HepG2 (cell line): ENCODE results near the gene DPEP3. TPM values are rescaled to one million over a fixed set of nuclear protein-coding genes. Genes with fewer than 3 reads are reported as not detected.

Source experiments
- ARID2 ChIP-seq: sonication (generic); formaldehyde crosslinking; IDR thresholded peaks from 2 replicates; pipeline ENCODE4 v1.8.1; 2022; ENCODE audit warnings: mild to moderate bottlenecking, missing genetic modification reagents, borderline replicate concordance
- CENPX ChIP-seq: sonication (generic); formaldehyde crosslinking; IDR thresholded peaks from 2 replicates; pipeline ENCODE4 v1.9.0; 2021; ENCODE audit warnings: mild to moderate bottlenecking, missing genetic modification reagents, moderate library complexity
- EHMT2 ChIP-seq: fragments of 200-600 bp; sonication (generic); IDR thresholded peaks from 2 replicates; pipeline ENCODE4 v1.7.0; 2017; ENCODE audit warnings: antibody characterized with exemption, low read depth, low read length, borderline replicate concordance
- EZH2 ChIP-seq: conservative IDR thresholded peaks from 2 replicates; pipeline ENCODE4 v1.6.1; 2012; ENCODE audit warnings: mild to moderate bottlenecking, low read depth, low read length, moderate library complexity
- MAFG ChIP-seq: sonication (generic); formaldehyde crosslinking; IDR thresholded peaks from 2 replicates; pipeline ENCODE4 v1.5.1; 2020; ENCODE audit warnings: mild to moderate bottlenecking, missing genetic modification reagents
- ZMYM3 ChIP-seq: sonication (generic); formaldehyde crosslinking; IDR thresholded peaks from 2 replicates; pipeline ENCODE4 v1.5.1; 2020; ENCODE audit warnings: mild to moderate bottlenecking, missing genetic modification reagents
- ZNF136 ChIP-seq: sonication (generic); formaldehyde crosslinking; IDR thresholded peaks from 2 replicates; pipeline ENCODE4 v1.8.1; 2022; ENCODE audit warnings: low read depth, mild to moderate bottlenecking, moderate library complexity, missing genetic modification reagents
- ZNF207 ChIP-seq: fragments of 450-650 bp; IDR thresholded peaks from 2 replicates; pipeline ENCODE4 v1.6.1; 2016; ENCODE audit warnings: antibody characterized with exemption, borderline replicate concordance
- ZNF598 ChIP-seq: sonication (generic); formaldehyde crosslinking; IDR thresholded peaks from 2 replicates; pipeline ENCODE4 v1.5.1; 2020; ENCODE audit warnings: mild to moderate bottlenecking, missing genetic modification reagents, borderline replicate concordance
- ZNF841 ChIP-seq: sonication (generic); formaldehyde crosslinking; IDR thresholded peaks from 2 replicates; pipeline ENCODE4 v1.8.1; 2023; ENCODE audit warnings: missing genetic modification reagents, borderline replicate concordance
- polyA plus RNA-seq, 8 experiments: library from polyadenylated mRNA; depleted of rRNA in 3 of 8; stranded (reverse) in 7 of 8; unstranded in 1 of 8; fragments of >200 nt; fragmentation: Illumina TruSeq in 4 of 8; extraction: Trizol in 4 of 8; gene quantifications; 2 replicates each; pipeline versions ENCODE4 v1.2.1 to v1.2.3, GENCODE V29; 2011 to 2016; ENCODE audit warnings: low read depth in 4 of 8, missing spikeins in 1 of 8, mixed read lengths in 1 of 8; ENCODE audit not compliant: insufficient read depth in 1 of 8
- total RNA-seq, 5 experiments: library from RNA; depleted of rRNA; stranded (reverse); fragments of >200 nt; fragmentation: Illumina TruSeq; extraction: Trizol; gene quantifications; 2 replicates each; pipeline ENCODE4 v1.2.3, GENCODE V29; 2016; ENCODE audit warnings: low read depth in 1 of 5
- TF ChIP-seq, protein P1 (sequence below): sonication (generic); formaldehyde crosslinking; IDR thresholded peaks from 2 replicates; pipeline ENCODE4 v1.4.0; 2020; ENCODE audit warnings: missing genetic modification reagents, borderline replicate concordance
- TF ChIP-seq, protein P2 (sequence below): sonication (generic); formaldehyde crosslinking; IDR thresholded peaks from 2 replicates; pipeline ENCODE4 v1.5.1; 2020; ENCODE audit warnings: missing genetic modification reagents, mild to moderate bottlenecking, borderline replicate concordance
- TF ChIP-seq, protein P3 (sequence below): sonication (generic); formaldehyde crosslinking; IDR thresholded peaks from 2 replicates; pipeline ENCODE4 v1.5.1; 2020; ENCODE audit warnings: mild to moderate bottlenecking, missing genetic modification reagents
- TF ChIP-seq, protein P4 (sequence below): sonication (generic); formaldehyde crosslinking; IDR thresholded peaks from 2 replicates; pipeline ENCODE4 v1.4.0; 2020; ENCODE audit warnings: missing genetic modification reagents

The DPEP3 gene
- total and polyA plus RNA-seq, 2 of the 13 experiments (the other 11 are each of a cell fraction or from before 2014, with no cell fraction given), result not detected

DNA sequence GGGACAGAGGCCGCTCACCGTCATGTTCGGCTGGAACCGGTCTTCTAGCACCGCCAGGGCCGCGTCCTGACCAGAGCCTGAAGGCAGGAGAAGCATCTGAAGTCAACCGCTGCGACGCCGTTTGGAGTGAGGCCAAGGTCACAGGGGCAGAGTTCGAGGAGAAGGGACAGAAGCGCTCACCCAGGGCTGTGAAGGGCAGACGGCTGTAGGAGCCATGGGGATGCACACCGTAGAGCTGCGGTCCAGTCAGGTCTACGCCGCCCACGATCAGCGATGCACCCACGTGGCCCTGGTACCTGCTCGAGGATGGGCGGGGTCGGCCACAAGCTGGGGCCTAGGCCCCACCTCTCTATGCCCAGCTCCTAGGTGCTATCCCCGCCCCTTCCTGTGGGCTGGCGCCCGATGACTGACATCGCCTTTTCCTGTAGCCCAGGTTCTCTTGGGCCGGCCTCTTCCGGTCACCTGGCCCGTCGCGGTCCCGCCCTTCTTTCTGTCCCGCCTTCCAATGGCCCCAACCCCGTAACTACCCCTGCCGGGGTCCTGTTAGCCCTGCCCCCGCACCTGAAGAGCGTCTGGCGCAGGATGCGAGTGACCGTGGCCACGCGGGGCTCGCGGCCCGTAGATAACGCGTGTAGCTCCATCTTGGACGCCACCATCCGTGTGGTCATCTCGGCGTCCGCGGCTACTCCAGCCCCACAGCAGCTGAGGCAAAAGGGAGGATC lies 44.7 kb downstream of the DPEP3 start (continued):
- TF ChIP-seq, protein P1, sequence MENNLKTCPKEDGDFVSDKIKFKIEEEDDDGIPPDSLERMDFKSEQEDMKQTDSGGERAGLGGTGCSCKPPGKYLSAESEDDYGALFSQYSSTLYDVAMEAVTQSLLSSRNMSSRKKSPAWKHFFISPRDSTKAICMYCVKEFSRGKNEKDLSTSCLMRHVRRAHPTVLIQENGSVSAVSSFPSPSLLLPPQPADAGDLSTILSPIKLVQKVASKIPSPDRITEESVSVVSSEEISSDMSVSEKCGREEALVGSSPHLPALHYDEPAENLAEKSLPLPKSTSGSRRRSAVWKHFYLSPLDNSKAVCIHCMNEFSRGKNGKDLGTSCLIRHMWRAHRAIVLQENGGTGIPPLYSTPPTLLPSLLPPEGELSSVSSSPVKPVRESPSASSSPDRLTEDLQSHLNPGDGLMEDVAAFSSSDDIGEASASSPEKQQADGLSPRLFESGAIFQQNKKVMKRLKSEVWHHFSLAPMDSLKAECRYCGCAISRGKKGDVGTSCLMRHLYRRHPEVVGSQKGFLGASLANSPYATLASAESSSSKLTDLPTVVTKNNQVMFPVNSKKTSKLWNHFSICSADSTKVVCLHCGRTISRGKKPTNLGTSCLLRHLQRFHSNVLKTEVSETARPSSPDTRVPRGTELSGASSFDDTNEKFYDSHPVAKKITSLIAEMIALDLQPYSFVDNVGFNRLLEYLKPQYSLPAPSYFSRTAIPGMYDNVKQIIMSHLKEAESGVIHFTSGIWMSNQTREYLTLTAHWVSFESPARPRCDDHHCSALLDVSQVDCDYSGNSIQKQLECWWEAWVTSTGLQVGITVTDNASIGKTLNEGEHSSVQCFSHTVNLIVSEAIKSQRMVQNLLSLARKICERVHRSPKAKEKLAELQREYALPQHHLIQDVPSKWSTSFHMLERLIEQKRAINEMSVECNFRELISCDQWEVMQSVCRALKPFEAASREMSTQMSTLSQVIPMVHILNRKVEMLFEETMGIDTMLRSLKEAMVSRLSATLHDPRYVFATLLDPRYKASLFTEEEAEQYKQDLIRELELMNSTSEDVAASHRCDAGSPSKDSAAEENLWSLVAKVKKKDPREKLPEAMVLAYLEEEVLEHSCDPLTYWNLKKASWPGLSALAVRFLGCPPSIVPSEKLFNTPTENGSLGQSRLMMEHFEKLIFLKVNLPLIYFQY, result no peak
- TF ChIP-seq, protein P2, sequence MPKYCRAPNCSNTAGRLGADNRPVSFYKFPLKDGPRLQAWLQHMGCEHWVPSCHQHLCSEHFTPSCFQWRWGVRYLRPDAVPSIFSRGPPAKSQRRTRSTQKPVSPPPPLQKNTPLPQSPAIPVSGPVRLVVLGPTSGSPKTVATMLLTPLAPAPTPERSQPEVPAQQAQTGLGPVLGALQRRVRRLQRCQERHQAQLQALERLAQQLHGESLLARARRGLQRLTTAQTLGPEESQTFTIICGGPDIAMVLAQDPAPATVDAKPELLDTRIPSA (CRISPR knock-in tag), result peak; percentile 82; the same call in 1 of the 2 replicates
- no peak for TF ChIP-seq ZNF841 (CRISPR knock-in tag)
- peak; percentile 25; the same call in 1 of the 2 replicates for TF ChIP-seq ZMYM3
- TF ChIP-seq, protein P3, sequence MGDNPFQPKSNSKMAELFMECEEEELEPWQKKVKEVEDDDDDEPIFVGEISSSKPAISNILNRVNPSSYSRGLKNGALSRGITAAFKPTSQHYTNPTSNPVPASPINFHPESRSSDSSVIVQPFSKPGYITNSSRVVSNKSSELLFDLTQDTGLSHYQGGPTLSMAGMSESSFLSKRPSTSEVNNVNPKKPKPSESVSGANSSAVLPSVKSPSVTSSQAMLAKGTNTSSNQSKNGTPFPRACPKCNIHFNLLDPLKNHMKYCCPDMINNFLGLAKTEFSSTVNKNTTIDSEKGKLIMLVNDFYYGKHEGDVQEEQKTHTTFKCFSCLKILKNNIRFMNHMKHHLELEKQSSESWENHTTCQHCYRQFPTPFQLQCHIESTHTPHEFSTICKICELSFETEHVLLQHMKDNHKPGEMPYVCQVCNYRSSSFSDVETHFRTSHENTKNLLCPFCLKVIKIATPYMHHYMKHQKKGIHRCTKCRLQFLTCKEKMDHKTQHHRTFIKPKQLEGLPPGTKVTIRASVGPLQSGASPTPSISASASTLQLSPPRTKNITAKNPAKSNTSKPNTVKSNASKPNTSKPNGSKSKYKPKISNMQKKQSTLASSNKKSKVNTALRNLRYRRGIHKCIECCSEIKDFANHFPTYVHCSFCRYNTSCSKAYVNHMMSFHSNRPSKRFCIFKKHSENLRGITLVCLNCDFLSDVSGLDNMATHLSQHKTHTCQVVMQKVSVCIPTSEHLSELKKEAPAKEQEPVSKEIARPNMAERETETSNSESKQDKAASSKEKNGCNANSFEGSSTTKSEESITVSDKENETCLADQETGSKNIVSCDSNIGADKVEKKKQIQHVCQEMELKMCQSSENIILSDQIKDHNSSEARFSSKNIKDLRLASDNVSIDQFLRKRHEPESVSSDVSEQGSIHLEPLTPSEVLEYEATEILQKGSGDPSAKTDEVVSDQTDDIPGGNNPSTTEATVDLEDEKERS (CRISPR knock-in tag), result 0 out of 2 replicates have a peak, but pooled peaks have one; percentile 36
- TF ChIP-seq EHMT2, result no peak
- peak; percentile 69 for TF ChIP-seq ZNF136 (CRISPR knock-in tag)
- no peak for TF ChIP-seq EZH2
- TF ChIP-seq, protein P4, sequence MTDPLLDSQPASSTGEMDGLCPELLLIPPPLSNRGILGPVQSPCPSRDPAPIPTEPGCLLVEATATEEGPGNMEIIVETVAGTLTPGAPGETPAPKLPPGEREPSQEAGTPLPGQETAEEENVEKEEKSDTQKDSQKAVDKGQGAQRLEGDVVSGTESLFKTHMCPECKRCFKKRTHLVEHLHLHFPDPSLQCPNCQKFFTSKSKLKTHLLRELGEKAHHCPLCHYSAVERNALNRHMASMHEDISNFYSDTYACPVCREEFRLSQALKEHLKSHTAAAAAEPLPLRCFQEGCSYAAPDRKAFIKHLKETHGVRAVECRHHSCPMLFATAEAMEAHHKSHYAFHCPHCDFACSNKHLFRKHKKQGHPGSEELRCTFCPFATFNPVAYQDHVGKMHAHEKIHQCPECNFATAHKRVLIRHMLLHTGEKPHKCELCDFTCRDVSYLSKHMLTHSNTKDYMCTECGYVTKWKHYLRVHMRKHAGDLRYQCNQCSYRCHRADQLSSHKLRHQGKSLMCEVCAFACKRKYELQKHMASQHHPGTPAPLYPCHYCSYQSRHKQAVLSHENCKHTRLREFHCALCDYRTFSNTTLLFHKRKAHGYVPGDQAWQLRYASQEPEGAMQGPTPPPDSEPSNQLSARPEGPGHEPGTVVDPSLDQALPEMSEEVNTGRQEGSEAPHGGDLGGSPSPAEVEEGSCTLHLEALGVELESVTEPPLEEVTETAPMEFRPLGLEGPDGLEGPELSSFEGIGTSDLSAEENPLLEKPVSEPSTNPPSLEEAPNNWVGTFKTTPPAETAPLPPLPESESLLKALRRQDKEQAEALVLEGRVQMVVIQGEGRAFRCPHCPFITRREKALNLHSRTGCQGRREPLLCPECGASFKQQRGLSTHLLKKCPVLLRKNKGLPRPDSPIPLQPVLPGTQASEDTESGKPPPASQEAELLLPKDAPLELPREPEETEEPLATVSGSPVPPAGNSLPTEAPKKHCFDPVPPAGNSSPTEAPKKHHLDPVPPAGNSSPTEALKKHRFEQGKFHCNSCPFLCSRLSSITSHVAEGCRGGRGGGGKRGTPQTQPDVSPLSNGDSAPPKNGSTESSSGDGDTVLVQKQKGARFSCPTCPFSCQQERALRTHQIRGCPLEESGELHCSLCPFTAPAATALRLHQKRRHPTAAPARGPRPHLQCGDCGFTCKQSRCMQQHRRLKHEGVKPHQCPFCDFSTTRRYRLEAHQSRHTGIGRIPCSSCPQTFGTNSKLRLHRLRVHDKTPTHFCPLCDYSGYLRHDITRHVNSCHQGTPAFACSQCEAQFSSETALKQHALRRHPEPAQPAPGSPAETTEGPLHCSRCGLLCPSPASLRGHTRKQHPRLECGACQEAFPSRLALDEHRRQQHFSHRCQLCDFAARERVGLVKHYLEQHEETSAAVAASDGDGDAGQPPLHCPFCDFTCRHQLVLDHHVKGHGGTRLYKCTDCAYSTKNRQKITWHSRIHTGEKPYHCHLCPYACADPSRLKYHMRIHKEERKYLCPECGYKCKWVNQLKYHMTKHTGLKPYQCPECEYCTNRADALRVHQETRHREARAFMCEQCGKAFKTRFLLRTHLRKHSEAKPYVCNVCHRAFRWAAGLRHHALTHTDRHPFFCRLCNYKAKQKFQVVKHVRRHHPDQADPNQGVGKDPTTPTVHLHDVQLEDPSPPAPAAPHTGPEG, result peak; percentile 90
- TF ChIP-seq ZNF598 (CRISPR knock-in tag), result peak; percentile 97; the same call in 1 of the 2 replicates
- TF ChIP-seq ARID2 (CRISPR knock-in tag), result no peak; the same call in 1 of the 2 replicates
- TF ChIP-seq MAFG (CRISPR knock-in tag), result no peak
- TF ChIP-seq CENPX (CRISPR knock-in tag), result no peak
- TF ChIP-seq ZNF207, result no peak
